ENCODE measurements around the gene CLCA1. TPM values are rescaled to one million over a fixed set of nuclear protein-coding genes. Genes with fewer than 3 reads are reported as not detected.

Gene CLCA1, protein sequence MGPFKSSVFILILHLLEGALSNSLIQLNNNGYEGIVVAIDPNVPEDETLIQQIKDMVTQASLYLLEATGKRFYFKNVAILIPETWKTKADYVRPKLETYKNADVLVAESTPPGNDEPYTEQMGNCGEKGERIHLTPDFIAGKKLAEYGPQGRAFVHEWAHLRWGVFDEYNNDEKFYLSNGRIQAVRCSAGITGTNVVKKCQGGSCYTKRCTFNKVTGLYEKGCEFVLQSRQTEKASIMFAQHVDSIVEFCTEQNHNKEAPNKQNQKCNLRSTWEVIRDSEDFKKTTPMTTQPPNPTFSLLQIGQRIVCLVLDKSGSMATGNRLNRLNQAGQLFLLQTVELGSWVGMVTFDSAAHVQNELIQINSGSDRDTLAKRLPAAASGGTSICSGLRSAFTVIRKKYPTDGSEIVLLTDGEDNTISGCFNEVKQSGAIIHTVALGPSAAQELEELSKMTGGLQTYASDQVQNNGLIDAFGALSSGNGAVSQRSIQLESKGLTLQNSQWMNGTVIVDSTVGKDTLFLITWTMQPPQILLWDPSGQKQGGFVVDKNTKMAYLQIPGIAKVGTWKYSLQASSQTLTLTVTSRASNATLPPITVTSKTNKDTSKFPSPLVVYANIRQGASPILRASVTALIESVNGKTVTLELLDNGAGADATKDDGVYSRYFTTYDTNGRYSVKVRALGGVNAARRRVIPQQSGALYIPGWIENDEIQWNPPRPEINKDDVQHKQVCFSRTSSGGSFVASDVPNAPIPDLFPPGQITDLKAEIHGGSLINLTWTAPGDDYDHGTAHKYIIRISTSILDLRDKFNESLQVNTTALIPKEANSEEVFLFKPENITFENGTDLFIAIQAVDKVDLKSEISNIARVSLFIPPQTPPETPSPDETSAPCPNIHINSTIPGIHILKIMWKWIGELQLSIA
- not detected for total RNA-seq

GRCh38 chr1:86468501-86468977 lies at the start of gene CLCA1:
TSS of gene CLCA1 (plus strand) at chr1:86468927. CDS start at chr1:86468972, 45 bp downstream.
- Histone ChIP-seq H3K9ac (ENCODE audit: low read depth in 1 of 3, low read length in 3 of 3) (no peak within 1 kb of the TSS), H3K27me3 (ENCODE audit: control insufficient read depth in 3 of 3, insufficient read depth in 3 of 3, low read length in 3 of 3) (peaks cover 0 to 4% (median 3%) of the 10 kb centered on the region in 3 donors), H3K4me1 (ENCODE audit: control insufficient read depth in 3 of 3, insufficient read depth in 3 of 3, low read length in 3 of 3) (no peaks in the 10 kb centered on the region), H3K36me3 (ENCODE audit: control insufficient read depth in 3 of 3, insufficient read depth in 3 of 3, low read length in 3 of 3) (no peaks in the 10 kb centered on the region), H3K9me3 (ENCODE audit: control insufficient read depth in 3 of 3, low read length in 3 of 3) (no peaks in the 10 kb centered on the region), H3K4me3 (ENCODE audit: low read length in 3 of 3) (no peak within 1 kb of the TSS), H3K27ac (ENCODE audit: low read depth, low read length) (no peak within 1 kb of the TSS)

- Histone ChIP-seq H3K36me3 (ENCODE audit: control insufficient read depth in 3 of 3, insufficient read depth in 3 of 3, low read length in 3 of 3) (no peaks in the 10 kb centered on the region), H3K4me3 (ENCODE audit: low read length in 3 of 3) (no peak overlapping the region), H3K4me1 (ENCODE audit: control insufficient read depth in 3 of 3, insufficient read depth in 3 of 3, low read length in 3 of 3) (peaks cover 3 to 11% (median 6%) of the 10 kb centered on the region in 3 donors), H3K27me3 (ENCODE audit: control insufficient read depth in 3 of 3, insufficient read depth in 3 of 3, low read length in 3 of 3) (no peaks in the 10 kb centered on the region), H3K9ac (ENCODE audit: low read depth in 1 of 3, low read length in 3 of 3) (no peak overlapping the region), H3K27ac (ENCODE audit: low read depth, low read length) (no peak overlapping the region), H3K9me3 (ENCODE audit: control insufficient read depth in 3 of 3, low read length in 3 of 3) (no peaks in the 10 kb centered on the region)
These were observed 49.3 kb upstream of the CLCA1 start for GRCh38 chr1:86419277-86419903.

DNA sequence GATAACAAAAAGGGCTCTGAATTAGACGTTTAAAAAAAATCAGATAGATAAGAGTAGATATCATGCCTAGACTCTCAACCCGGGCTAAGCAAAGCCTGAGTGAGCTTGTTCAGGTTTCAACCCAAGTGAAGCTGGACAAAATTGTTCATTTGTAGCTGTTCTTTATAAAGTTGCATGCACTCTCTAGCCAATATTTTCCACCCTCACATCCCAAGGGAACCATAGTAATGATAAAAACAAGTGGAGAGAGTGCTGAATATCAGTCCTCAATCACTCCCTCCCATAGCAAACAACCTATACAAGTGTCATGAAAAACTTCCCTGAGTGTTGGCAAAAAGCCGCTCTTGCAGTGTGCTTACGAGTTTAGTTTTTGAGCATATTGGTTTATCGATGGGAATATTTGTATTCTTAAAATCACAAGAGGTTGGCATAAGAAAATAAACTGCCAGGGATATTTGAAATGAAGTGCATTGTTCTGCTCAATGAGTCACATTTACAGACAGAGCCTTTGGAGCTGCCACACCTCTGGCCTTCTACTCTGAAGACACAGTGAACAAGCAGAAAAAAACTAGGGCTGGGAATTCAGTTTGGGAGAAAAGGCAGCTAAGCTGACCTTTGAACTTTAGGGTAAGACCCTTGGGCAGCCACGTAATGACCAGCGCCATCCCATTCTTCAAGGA lies 47.0 kb upstream of the CLCA1 start:
- Histone ChIP-seq H3K27me3 (ENCODE audit: control insufficient read depth in 3 of 3, insufficient read depth in 3 of 3, low read length in 3 of 3) (no peaks in the 10 kb centered on the region), H3K9ac (ENCODE audit: low read depth in 1 of 3, low read length in 3 of 3) (no peak overlapping the region), H3K4me3 (ENCODE audit: low read length in 3 of 3) (no peak overlapping the region), H3K36me3 (ENCODE audit: control insufficient read depth in 3 of 3, insufficient read depth in 3 of 3, low read length in 3 of 3) (no peaks in the 10 kb centered on the region), H3K9me3 (ENCODE audit: control insufficient read depth in 3 of 3, low read length in 3 of 3) (no peaks in the 10 kb centered on the region), H3K27ac (ENCODE audit: low read depth, low read length) (no peak overlapping the region), H3K4me1 (ENCODE audit: control insufficient read depth in 3 of 3, insufficient read depth in 3 of 3, low read length in 3 of 3) (peaks cover 3 to 11% (median 6%) of the 10 kb centered on the region in 3 donors)

DNA sequence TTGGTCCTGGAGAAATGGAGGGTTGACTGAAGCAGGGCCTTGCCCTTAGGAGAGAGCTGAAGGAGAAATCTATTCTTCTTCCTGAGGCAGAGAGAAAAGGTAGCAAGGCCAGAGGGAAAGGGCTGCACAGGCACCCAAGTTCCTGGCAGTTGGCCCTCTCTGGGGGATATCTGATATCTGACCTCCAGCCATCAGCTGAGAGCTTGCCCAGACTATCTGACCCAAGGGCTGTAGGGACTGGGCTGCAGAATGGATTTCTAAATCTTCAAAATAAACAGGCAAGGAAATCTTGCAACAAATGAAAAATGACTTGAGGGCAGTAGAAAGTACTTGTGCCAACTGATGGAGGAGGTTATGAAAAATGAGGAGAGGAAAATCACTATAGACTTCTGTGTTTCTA lies 45.3 kb upstream of the CLCA1 start:
- H3K4me3 ChIP-seq (ENCODE audit: low read length in 3 of 3), result no peak overlapping the region
- peaks cover 3 to 11% (median 6%) of the 10 kb centered on the region in 3 donors for H3K4me1 ChIP-seq (ENCODE audit: control insufficient read depth in 3 of 3, insufficient read depth in 3 of 3, low read length in 3 of 3)
- no peaks in the 10 kb centered on the region for H3K36me3 ChIP-seq (ENCODE audit: control insufficient read depth in 3 of 3, insufficient read depth in 3 of 3, low read length in 3 of 3)
- no peak overlapping the region for H3K27ac ChIP-seq (ENCODE audit: low read depth, low read length)
- H3K9me3 ChIP-seq (ENCODE audit: control insufficient read depth in 3 of 3, low read length in 3 of 3), result no peaks in the 10 kb centered on the region
- H3K9ac ChIP-seq (ENCODE audit: low read depth in 1 of 3, low read length in 3 of 3), result no peak overlapping the region
- H3K27me3 ChIP-seq (ENCODE audit: control insufficient read depth in 3 of 3, insufficient read depth in 3 of 3, low read length in 3 of 3), result no peaks in the 10 kb centered on the region

GRCh38 chr1:86423873-86424272 lies 44.9 kb upstream of the CLCA1 start, which contains the start of gene CLCA2:
TSS of gene CLCA2 (plus strand) at chr1:86424171. CDS start at chr1:86424248, 77 bp downstream.
- Histone ChIP-seq H3K27ac (ENCODE audit: low read depth, low read length) (no peak within 1 kb of the TSS), H3K36me3 (ENCODE audit: control insufficient read depth in 3 of 3, insufficient read depth in 3 of 3, low read length in 3 of 3) (no peaks in the 10 kb centered on the region), H3K27me3 (ENCODE audit: control insufficient read depth in 3 of 3, insufficient read depth in 3 of 3, low read length in 3 of 3) (no peaks in the 10 kb centered on the region), H3K9me3 (ENCODE audit: control insufficient read depth in 3 of 3, low read length in 3 of 3) (no peaks in the 10 kb centered on the region), H3K4me3 (ENCODE audit: low read length in 3 of 3) (no peak within 1 kb of the TSS), H3K9ac (ENCODE audit: low read depth in 1 of 3, low read length in 3 of 3) (no peak within 1 kb of the TSS), H3K4me1 (ENCODE audit: control insufficient read depth in 3 of 3, insufficient read depth in 3 of 3, low read length in 3 of 3) (peaks cover 3 to 11% (median 6%) of the 10 kb centered on the region in 3 donors)

DNA sequence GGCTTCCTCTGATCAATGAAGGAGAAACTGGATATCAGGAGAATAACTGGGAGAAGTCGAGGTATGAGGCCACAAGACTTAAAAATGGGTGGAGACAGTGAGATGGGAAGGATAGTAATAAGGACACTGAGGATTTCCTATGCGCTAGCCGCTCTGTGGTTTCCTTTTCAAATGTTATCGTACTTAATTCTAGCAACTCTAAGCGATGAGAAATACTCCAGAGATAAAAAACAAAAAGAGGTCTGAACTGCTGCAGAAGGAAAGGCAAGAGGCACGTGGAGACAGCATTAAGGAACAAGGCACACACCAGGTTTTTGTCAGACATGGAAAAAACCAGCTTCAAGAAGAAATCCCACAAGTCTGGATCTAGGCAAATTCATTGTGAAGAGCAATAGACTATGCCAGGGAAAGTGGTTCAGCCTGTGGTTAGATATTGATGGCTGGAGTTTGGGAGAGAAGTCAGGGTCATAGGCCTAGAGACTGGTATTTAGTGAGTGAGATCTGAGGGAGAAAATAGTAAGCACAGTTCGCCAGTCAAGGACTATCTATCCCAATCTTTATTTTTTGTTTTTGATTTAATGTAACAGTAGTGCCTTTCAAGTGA lies 39.5 kb upstream of the CLCA1 start:
- H3K27ac ChIP-seq (ENCODE audit: low read depth, low read length), result no peak overlapping the region
- H3K9me3 ChIP-seq (ENCODE audit: control insufficient read depth in 3 of 3, low read length in 3 of 3), result no peaks in the 10 kb centered on the region
- no peak overlapping the region for H3K9ac ChIP-seq (ENCODE audit: low read depth in 1 of 3, low read length in 3 of 3)
- no peaks in the 10 kb centered on the region for H3K36me3 ChIP-seq (ENCODE audit: control insufficient read depth in 3 of 3, insufficient read depth in 3 of 3, low read length in 3 of 3)
- H3K4me3 ChIP-seq (ENCODE audit: low read length in 3 of 3), result no peak overlapping the region
- H3K27me3 ChIP-seq (ENCODE audit: control insufficient read depth in 3 of 3, insufficient read depth in 3 of 3, low read length in 3 of 3), result no peaks in the 10 kb centered on the region
- peaks cover 0 to under 1% (median 0%) of the 10 kb centered on the region in 3 donors for H3K4me1 ChIP-seq (ENCODE audit: control insufficient read depth in 3 of 3, insufficient read depth in 3 of 3, low read length in 3 of 3)

DNA sequence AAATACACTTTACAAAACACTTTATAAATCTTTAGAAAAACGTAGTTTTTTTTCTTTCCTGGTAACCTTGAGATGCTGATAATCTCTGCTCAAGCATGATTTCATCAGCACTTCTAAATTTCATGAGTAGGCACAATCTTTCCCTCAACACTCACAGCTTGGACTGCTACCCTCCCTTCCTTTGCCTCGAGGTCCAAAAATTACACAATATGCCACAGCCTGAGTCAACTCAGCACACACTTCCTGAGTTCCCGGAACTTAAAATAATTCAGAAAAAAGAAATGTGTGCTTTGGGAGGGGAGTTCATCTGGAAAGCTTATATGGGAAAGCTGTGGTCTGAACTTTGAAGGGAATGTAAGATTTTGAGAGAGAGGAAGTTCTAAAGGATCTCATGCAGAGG lies 38.9 kb upstream of the CLCA1 start:
- Histone ChIP-seq H3K27me3 (ENCODE audit: control insufficient read depth in 3 of 3, insufficient read depth in 3 of 3, low read length in 3 of 3) (no peaks in the 10 kb centered on the region), H3K9ac (ENCODE audit: low read depth in 1 of 3, low read length in 3 of 3) (no peak overlapping the region), H3K9me3 (ENCODE audit: control insufficient read depth in 3 of 3, low read length in 3 of 3) (no peaks in the 10 kb centered on the region), H3K27ac (ENCODE audit: low read depth, low read length) (peak overlapping the region; percentile 57), H3K4me1 (ENCODE audit: control insufficient read depth in 3 of 3, insufficient read depth in 3 of 3, low read length in 3 of 3) (no peaks in the 10 kb centered on the region), H3K36me3 (ENCODE audit: control insufficient read depth in 3 of 3, insufficient read depth in 3 of 3, low read length in 3 of 3) (no peaks in the 10 kb centered on the region), H3K4me3 (ENCODE audit: low read length in 3 of 3) (no peak overlapping the region)

DNA sequence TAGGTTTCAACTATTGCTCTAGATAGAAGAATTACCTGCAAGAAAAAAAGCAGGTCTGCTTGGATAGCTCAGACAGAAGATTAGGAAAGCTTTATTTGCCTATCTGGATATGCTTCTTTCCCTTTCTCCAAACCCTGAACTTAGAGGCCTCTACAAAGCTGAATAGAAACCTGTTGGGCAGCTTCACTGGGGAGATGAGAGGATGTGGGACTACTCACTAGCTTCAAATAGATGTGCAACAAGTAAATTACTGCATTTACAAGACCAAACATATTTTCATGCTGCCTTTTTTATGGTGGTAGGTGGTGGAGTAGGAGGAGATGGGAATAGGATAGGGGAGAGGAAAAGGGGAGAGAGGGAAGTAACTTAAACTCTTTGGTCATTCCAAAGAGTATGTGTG lies 38.4 kb upstream of the CLCA1 start:
- peak overlapping the region; percentile 57 for H3K27ac ChIP-seq (ENCODE audit: low read depth, low read length)
- H3K9me3 ChIP-seq (ENCODE audit: control insufficient read depth in 3 of 3, low read length in 3 of 3), result no peaks in the 10 kb centered on the region
- no peaks in the 10 kb centered on the region for H3K36me3 ChIP-seq (ENCODE audit: control insufficient read depth in 3 of 3, insufficient read depth in 3 of 3, low read length in 3 of 3)
- no peak overlapping the region for H3K9ac ChIP-seq (ENCODE audit: low read depth in 1 of 3, low read length in 3 of 3)
- H3K4me3 ChIP-seq (ENCODE audit: low read length in 3 of 3), result no peak overlapping the region
- no peaks in the 10 kb centered on the region for H3K4me1 ChIP-seq (ENCODE audit: control insufficient read depth in 3 of 3, insufficient read depth in 3 of 3, low read length in 3 of 3)
- no peaks in the 10 kb centered on the region for H3K27me3 ChIP-seq (ENCODE audit: control insufficient read depth in 3 of 3, insufficient read depth in 3 of 3, low read length in 3 of 3)

DNA sequence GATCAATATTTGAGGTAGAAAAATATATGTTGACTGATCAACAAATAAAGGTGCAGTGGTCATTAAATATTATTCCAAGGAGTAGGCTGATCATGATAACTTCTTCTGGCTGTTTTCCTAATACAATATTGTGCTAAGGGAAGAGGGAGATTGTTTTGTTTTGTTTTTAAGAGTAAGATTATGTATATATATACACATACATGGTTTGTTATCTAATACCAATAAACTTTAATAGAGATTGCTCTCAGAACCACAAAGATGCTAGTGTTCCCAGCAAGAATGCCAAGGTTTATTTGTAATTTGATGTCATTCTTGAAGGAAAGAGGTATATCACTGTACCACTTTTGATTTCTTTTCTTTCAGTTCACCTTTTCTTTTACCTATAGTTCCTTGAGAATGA lies 34.7 kb upstream of the CLCA1 start:
- Histone ChIP-seq H3K4me1 (ENCODE audit: control insufficient read depth in 3 of 3, insufficient read depth in 3 of 3, low read length in 3 of 3) (no peaks in the 10 kb centered on the region), H3K36me3 (ENCODE audit: control insufficient read depth in 3 of 3, insufficient read depth in 3 of 3, low read length in 3 of 3) (no peaks in the 10 kb centered on the region), H3K9ac (ENCODE audit: low read depth in 1 of 3, low read length in 3 of 3) (no peak overlapping the region), H3K27ac (ENCODE audit: low read depth, low read length) (no peak overlapping the region), H3K27me3 (ENCODE audit: control insufficient read depth in 3 of 3, insufficient read depth in 3 of 3, low read length in 3 of 3) (no peaks in the 10 kb centered on the region), H3K9me3 (ENCODE audit: control insufficient read depth in 3 of 3, low read length in 3 of 3) (no peaks in the 10 kb centered on the region), H3K4me3 (ENCODE audit: low read length in 3 of 3) (no peak overlapping the region)

Measured in skeletal muscle tissue (tissue), 4 donors.